Left ventricle myocardium inferior (tissue), 1 donor: ENCODE results near the gene ABR. TPM values are rescaled to one million over a fixed set of nuclear protein-coding genes. Genes with fewer than 3 reads are reported as not detected.

Experiments
- DNase-seq: peaks from one replicate; pipeline ENCODE4 v3.0.0-alpha.2; 2020
- H3K27ac ChIP-seq: fragments of 200-600 bp; replicated peaks from 2 replicates; pipeline ENCODE4 v1.8.0; 2021
- H3K27me3 ChIP-seq: fragments of 200-600 bp; 2 replicates; pipeline ENCODE4 v1.8.0; 2021; ENCODE audit warnings: low read depth
- H3K36me3 ChIP-seq: fragments of 200-600 bp; 2 replicates; pipeline ENCODE4 v1.8.0; 2021
- H3K4me1 ChIP-seq: fragments of 200-600 bp; 2 replicates; pipeline ENCODE4 v1.8.0; 2021
- H3K4me3 ChIP-seq: fragments of 200-600 bp; 2 replicates; pipeline ENCODE4 v1.8.0; 2021; ENCODE audit warnings: mild to moderate bottlenecking, moderate library complexity
- H3K9me3 ChIP-seq: fragments of 200-600 bp; replicated peaks from 2 replicates; pipeline ENCODE4 v1.8.0; 2021
- intact Hi-C: fragments of 100-400 bp; cut with micrococcal nuclease; formaldehyde crosslinking; loops from one replicate; pipeline ENCODE4 v1.11.0; 2022
- total RNA-seq: library from RNA; stranded (reverse); fragmentation: NEBNext Ultra II Directional; extraction: Animal tissue kit (Norgen Biotek cat#: 25700); gene quantifications from one replicate; pipeline ENCODE4 v1.2.1, GENCODE V29; 2021
- TF ChIP-seq, protein P1 (sequence below): fragments of 200-600 bp; IDR thresholded peaks from 2 replicates; pipeline ENCODE4 v1.8.0; 2021; ENCODE audit warnings: antibody characterized with exemption, mild to moderate bottlenecking, borderline replicate concordance
- donor health status: DM: no; HTN: yes; CAD: no; lungs with severe emphysema.

ABR gene
- total RNA-seq, 1 donor from 2014 or later, result 170 TPM

DNA sequence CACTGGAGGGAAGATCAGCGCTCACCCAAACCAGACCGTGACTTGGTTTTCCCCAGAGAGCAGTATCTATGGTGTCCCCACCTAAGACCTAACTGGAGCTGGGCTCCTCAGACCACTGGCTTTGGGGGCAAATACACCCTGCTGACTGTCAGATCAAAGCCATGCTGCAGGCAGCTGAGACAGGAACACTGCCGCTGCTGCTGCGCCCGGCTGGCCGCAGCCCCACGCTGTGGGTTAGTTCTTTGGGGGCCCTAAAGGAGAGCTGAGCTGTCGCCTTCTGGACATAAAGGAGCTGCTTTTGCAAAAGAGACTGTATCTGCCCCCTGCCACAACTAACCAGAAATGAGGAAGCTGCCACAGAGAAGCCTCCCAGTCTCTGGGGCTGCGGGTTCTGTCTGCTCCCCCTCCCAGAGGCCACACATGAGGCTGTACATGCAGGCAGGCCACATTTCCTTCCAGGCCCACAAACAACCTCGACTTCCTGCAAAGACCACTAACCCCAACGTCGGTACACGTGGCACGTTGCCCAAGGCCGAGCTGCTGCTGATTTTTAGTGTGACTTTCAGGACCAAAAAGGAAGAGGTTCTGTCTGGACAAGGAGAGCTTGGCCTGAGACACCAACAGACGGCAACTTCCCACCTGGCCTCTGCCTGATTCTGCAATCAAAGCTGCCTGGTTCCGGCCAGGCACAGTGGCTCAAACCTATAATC lies 18.2 kb upstream of the ABR start:
- peak overlapping the region; percentile 62 for H3K27ac ChIP-seq
- no peaks in the 10 kb centered on the region for H3K36me3 ChIP-seq
- no peaks in the 10 kb centered on the region for H3K9me3 ChIP-seq
- TF ChIP-seq, protein P1, sequence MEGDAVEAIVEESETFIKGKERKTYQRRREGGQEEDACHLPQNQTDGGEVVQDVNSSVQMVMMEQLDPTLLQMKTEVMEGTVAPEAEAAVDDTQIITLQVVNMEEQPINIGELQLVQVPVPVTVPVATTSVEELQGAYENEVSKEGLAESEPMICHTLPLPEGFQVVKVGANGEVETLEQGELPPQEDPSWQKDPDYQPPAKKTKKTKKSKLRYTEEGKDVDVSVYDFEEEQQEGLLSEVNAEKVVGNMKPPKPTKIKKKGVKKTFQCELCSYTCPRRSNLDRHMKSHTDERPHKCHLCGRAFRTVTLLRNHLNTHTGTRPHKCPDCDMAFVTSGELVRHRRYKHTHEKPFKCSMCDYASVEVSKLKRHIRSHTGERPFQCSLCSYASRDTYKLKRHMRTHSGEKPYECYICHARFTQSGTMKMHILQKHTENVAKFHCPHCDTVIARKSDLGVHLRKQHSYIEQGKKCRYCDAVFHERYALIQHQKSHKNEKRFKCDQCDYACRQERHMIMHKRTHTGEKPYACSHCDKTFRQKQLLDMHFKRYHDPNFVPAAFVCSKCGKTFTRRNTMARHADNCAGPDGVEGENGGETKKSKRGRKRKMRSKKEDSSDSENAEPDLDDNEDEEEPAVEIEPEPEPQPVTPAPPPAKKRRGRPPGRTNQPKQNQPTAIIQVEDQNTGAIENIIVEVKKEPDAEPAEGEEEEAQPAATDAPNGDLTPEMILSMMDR, result no peak
- no peak overlapping the region for H3K4me3 ChIP-seq
- peaks cover 12% of the 10 kb centered on the region for H3K4me1 ChIP-seq
- intact Hi-C loops, result no loop called here
- DNase-seq, result peak; percentile 75
- H3K27me3 ChIP-seq, result no peaks in the 10 kb centered on the region

DNA sequence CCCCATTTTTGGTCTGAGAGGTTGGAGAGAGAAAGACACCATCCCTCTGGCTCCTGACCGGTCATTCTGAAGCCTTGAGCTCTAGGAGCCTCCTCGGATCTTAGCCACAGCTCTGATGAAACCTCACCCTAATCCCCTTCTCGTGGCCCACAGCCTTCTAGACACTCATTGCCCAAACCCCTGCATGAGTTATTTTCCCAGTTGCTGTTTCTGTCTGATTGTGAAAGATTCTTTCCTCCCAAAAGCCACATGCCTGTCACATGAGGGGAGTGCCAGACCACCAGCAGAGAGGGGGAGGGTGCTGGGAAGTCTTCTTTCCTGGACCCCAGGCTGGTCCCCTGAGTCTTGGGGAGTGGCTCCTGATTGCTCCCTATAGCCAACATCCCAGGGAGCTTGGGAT lies 17.6 kb upstream of the ABR start:
- H3K27me3 ChIP-seq, result no peaks in the 10 kb centered on the region
- DNase-seq, result no peak
- H3K4me3 ChIP-seq, result no peak overlapping the region
- no peaks in the 10 kb centered on the region for H3K36me3 ChIP-seq
- peaks cover 12% of the 10 kb centered on the region for H3K4me1 ChIP-seq
- H3K9me3 ChIP-seq, result no peaks in the 10 kb centered on the region
- TF ChIP-seq, protein P1, result no peak
- H3K27ac ChIP-seq, result peak overlapping the region; percentile 62
- intact Hi-C loops, result no loop called here

DNA sequence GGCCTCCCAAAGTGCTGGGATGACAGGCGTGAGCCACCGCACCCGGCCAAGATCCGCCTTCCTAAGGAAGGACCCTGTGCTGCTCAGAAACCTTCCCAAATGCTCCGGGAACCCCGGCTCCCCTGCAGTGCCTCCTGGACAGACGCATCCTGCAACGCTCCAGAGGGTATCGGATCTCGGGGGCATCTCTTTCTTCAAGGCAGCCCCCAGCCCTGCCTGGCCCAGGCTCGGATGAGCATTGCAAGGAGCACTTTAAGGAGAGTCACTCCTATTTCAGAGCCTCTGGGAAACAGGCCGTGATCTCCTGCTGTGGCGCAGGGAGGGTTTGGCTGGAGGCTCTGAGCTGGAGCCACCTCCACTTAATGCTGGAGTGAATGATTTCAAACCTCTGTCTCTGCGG lies 17.2 kb upstream of the ABR start:
- Histone ChIP-seq H3K4me3 (no peak overlapping the region), H3K9me3 (no peaks in the 10 kb centered on the region), H3K27me3 (no peaks in the 10 kb centered on the region), H3K4me1 (peaks cover 12% of the 10 kb centered on the region), H3K27ac (no peak overlapping the region), H3K36me3 (no peaks in the 10 kb centered on the region)
- no peak for DNase-seq
- TF ChIP-seq, protein P1, result no peak
- intact Hi-C loops, result no loop called here

DNA sequence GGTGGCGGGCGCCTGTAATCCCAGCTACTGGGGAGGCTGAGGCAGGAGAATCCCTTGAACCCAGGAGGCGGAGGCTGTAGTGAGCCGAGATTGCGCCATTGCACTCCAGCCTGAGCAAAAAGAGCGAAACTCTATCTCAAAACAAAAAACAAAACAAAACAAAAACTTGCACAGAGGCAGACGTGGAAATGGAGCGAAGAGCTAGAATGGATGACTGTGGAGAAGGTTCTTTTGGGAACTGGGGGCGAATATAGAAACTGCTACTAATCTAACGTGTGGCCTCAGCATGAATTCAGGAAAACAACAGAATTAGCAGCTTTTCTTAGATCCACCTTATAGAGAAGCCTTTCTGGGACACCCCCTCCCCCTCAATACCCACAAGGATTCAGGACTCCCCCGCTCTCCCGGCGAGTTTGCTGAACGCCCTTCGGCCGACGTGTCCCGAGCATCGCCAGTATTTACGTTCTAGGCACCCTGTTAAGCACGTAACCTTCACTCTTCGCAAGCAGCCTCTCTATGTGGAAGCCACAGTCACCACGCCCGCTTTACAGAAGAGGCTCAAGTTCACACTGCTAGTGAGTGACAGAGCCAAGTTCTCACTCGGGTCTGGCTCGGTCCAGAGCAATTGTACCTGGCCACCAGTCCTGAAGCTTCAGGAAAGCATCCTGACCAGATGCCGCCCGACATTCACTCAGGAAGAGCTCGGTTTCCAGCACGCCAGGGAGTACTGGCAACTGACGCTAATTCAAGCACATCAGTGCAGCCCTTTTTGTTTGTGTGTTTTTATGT lies 13.3 kb upstream of the ABR start:
- H3K4me3 ChIP-seq, result no peak overlapping the region
- intact Hi-C loops, result no loop called here
- no peaks in the 10 kb centered on the region for H3K9me3 ChIP-seq
- no peaks in the 10 kb centered on the region for H3K36me3 ChIP-seq
- no peak overlapping the region for H3K27ac ChIP-seq
- no peak for DNase-seq
- TF ChIP-seq, protein P1, result no peak
- no peaks in the 10 kb centered on the region for H3K27me3 ChIP-seq
- peaks cover 19% of the 10 kb centered on the region for H3K4me1 ChIP-seq

DNA sequence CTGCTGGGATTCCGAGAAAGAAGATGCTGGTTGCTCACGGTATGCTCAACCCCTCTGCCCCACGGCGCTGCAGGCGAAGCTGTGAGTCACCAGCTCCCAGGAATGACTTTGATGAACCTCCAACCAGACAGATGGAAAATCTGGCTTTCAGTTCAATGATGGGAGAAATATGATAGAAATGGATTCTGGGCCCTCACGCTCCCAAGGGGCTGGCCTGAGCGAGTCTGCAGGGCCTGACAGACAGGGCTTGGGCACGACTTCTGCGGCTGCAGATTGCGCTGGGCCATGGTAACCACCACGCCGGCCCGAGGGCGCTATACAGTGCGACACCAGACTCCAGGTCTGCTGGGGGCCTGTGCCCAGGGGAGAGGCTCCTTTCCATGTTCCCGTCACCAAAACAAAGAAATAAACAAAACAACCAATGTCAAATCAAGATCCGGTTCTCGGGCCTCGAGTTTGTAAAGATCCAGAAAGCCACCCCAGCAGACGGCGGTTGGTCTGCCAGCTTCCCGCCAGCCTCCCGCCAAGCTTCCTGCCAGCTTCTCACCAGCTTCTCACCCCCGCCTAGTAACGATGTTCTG lies 11.1 kb upstream of the ABR start:
- Histone ChIP-seq H3K27ac (no peak overlapping the region), H3K4me3 (no peak overlapping the region), H3K9me3 (no peaks in the 10 kb centered on the region), H3K36me3 (no peaks in the 10 kb centered on the region), H3K4me1 (peaks cover 39% of the 10 kb centered on the region), H3K27me3 (no peaks in the 10 kb centered on the region)
- intact Hi-C loops, result no loop called here
- TF ChIP-seq, protein P1, result no peak
- DNase-seq, result no peak
